B cell (primary cell): Measurements from ENCODE around the gene PRSS3. TPM values are rescaled to one million over a fixed set of nuclear protein-coding genes. Genes with fewer than 3 reads are reported as not detected.
"Not testable (repeated sequence)": the region's sequence is repeated elsewhere in the genome, so short reads cannot be mapped to it uniquely, and the experiment has no call there.

ENCODE experiments used
- ATAC-seq: fragments of 200-7000 bp; cut with Tn5 transposase; one replicate; pipeline ENCODE4 v1.10.0; 2021; ENCODE audit warnings: low read depth, mild to moderate bottlenecking, moderate number of reproducible peaks, moderate library complexity
- CTCF ChIA-PET: fragments of 350-600 bp; sonication (Branson Sonifier 250); formaldehyde crosslinking; loops from one replicate; lab custom pipeline; 2021; ENCODE audit warnings: antibody characterized with exemption, inconsistent platforms; lab: Charles Lee
- POLR2A ChIA-PET: fragments of 350-600 bp; sonication (Branson Sonifier 250); formaldehyde crosslinking; loops from one replicate; lab custom pipeline; 2021; ENCODE audit warnings: antibody characterized with exemption; lab: Charles Lee
- DNase-seq: peaks from one replicate; pipeline ENCODE4 v3.0.0; 2013
- H2AFZ ChIP-seq: 2 replicates; pipeline ENCODE4 v1.6.1; 2012; ENCODE audit warnings: mild to moderate bottlenecking, low read depth, low read length; ENCODE audit not compliant: insufficient read depth, poor library complexity, severe bottlenecking
- H3K27ac ChIP-seq, 2 donors: 1 replicate in 1 of 2; 2 replicates in 1 of 2; pipeline ENCODE4 v1.5.1; 2012 to 2013; ENCODE audit warnings: low read length in 2 of 2, mild to moderate bottlenecking in 2 of 2, moderate library complexity in 1 of 2
- H3K27me3 ChIP-seq, 4 experiments: fragments of 200-600 bp in 1 of 4; sonication (generic) in 1 of 4; replicated peaks in 1 of 4; 1 replicate in 2 of 4; 2 replicates in 2 of 4; pipeline versions ENCODE4 v1.6.1 to v1.7.0; 2013 to 2016; ENCODE audit warnings: low read length in 3 of 4, mild to moderate bottlenecking in 2 of 4, mixed read lengths in 1 of 4, moderate library complexity in 1 of 4; ENCODE audit not compliant: insufficient read depth in 4 of 4, control insufficient read depth in 3 of 4; ENCODE audit errors: control extremely low read depth in 1 of 4
- H3K36me3 ChIP-seq, 2 experiments: replicated peaks in 1 of 2; 1 replicate in 1 of 2; 2 replicates in 1 of 2; pipeline versions ENCODE4 v1.6.1 to v1.7.1; 2013; ENCODE audit warnings: low read length in 1 of 2; ENCODE audit not compliant: insufficient read depth in 2 of 2, control insufficient read depth in 1 of 2; ENCODE audit errors: control extremely low read depth in 1 of 2, extremely low read depth in 1 of 2
- H3K4me1 ChIP-seq, 2 donors: fragments of 200-600 bp in 1 of 2; sonication (generic) in 1 of 2; 1 replicate in 1 of 2; 2 replicates in 1 of 2; pipeline versions ENCODE4 v1.5.1 to v1.6.1; 2013 to 2017; ENCODE audit warnings: low read length in 2 of 2; ENCODE audit not compliant: control insufficient read depth in 2 of 2, insufficient read depth in 2 of 2
- H3K4me2 ChIP-seq: replicated peaks from 2 replicates; pipeline ENCODE3; 2012; ENCODE audit warnings: mild to moderate bottlenecking, low read depth, low read length; ENCODE audit not compliant: poor library complexity, severe bottlenecking
- H3K4me3 ChIP-seq, 5 experiments: fragments of 200-600 bp in 1 of 5; sonication (generic) in 1 of 5; 1 replicate in 3 of 5; 2 replicates in 2 of 5; pipeline versions ENCODE4 v1.5.1 to v1.7.0; 2011 to 2016; ENCODE audit warnings: low read length in 4 of 5, mild to moderate bottlenecking in 4 of 5, low read depth in 2 of 5, control low read depth in 1 of 5, moderate library complexity in 1 of 5; ENCODE audit not compliant: insufficient read depth in 1 of 5; ENCODE audit errors: control extremely low read depth in 1 of 5, extremely low read depth in 1 of 5
- H3K79me2 ChIP-seq: fragments of 200-600 bp; sonication (generic); one replicate; pipeline ENCODE4 v1.6.0; 2016; ENCODE audit warnings: low read length; ENCODE audit not compliant: control insufficient read depth, insufficient read depth
- H3K9ac ChIP-seq: fragments of 200-600 bp; sonication (generic); 2 replicates; pipeline ENCODE4 v1.6.1; 2017; ENCODE audit warnings: mild to moderate bottlenecking, low read length, moderate library complexity
- H3K9me3 ChIP-seq, 3 donors: one replicate each; pipeline versions ENCODE4 v1.6.1 to v1.7.1; 2013; ENCODE audit warnings: low read length in 2 of 3; ENCODE audit not compliant: control insufficient read depth in 2 of 3, insufficient read depth in 1 of 3; ENCODE audit errors: control extremely low read depth in 1 of 3
- H4K20me1 ChIP-seq: 2 replicates; pipeline ENCODE4 v1.6.0; 2012; ENCODE audit warnings: mild to moderate bottlenecking, low read length; ENCODE audit not compliant: insufficient read depth, control insufficient read depth, poor library complexity, severe bottlenecking
- H3K27ac Mint-ChIP-seq: one replicate; pipeline ENCODE4 v1.8.0; 2021; ENCODE audit warnings: mixed read lengths
- H3K27me3 Mint-ChIP-seq: one replicate; pipeline ENCODE4 v1.8.0; 2021; ENCODE audit warnings: mixed read lengths
- H3K4me1 Mint-ChIP-seq: one replicate; pipeline ENCODE4 v1.8.0; 2021; ENCODE audit warnings: mixed read lengths
- H3K4me3 Mint-ChIP-seq: one replicate; pipeline ENCODE4 v1.8.0; 2021; ENCODE audit warnings: mixed read lengths
- H3K9me3 Mint-ChIP-seq: one replicate; pipeline ENCODE4 v1.8.0; 2022; ENCODE audit warnings: mixed read lengths; ENCODE audit not compliant: insufficient read depth
- CTCF ChIP-seq: fragments of 200-600 bp; IDR thresholded peaks from one replicate; pipeline ENCODE4 v1.8.0; 2022; ENCODE audit warnings: antibody characterized with exemption, mild to moderate bottlenecking
- EZH2 ChIP-seq: IDR thresholded peaks from 2 replicates; pipeline ENCODE4 v1.6.1; 2012; ENCODE audit warnings: borderline replicate concordance, low read depth, mild to moderate bottlenecking, moderate library complexity, low read length; ENCODE audit not compliant: insufficient read depth, poor library complexity, severe bottlenecking
- WGBS: methylation state at CpG from one replicate; pipeline ENCODE4 v1.1.5; 2013; ENCODE audit warnings: missing lambda C conversion rate; ENCODE audit not compliant: insufficient coverage; 5-methylcytosine and 5-hydroxymethylcytosine counted together
- intact Hi-C: fragments of 100-400 bp; cut with micrococcal nuclease; formaldehyde crosslinking; loops from one replicate; pipeline ENCODE4 v1.10.0; 2022
- polyA plus RNA-seq: library from polyadenylated mRNA; depleted of rRNA; stranded (reverse); fragments of >200 nt; gene quantifications from 2 replicates; pipeline ENCODE4 v1.2.3, GENCODE V29; 2012
- total RNA-seq, 2 donors: library from RNA; stranded (reverse); fragments of 120-200 nt in 1 of 2; gene quantifications; 1 replicate in 1 of 2; 2 replicates in 1 of 2; pipeline versions ENCODE4 v1.2.3 to v1.2.4, GENCODE V29; 2013 to 2022

PRSS3 gene
- total and polyA plus RNA-seq, 2 donors (not counting 1 experiment from before 2014, with no cell fraction given): not detected

GRCh38 chr9:33748633-33749304 lies 46.6 kb upstream of the PRSS3 start:
- Histone ChIP-seq H2AFZ (no peak overlapping the region), H3K27ac (no peak overlapping the region), H4K20me1 (no peaks in the 10 kb centered on the region), H3K4me3 (peak overlapping the region in 1 of 5 experiments; percentile 32), H3K4me1 (peaks cover 3 to 19% of the 10 kb centered on the region in 2 donors), H3K27me3 (peaks cover 0 to 38% (median 23%) of the 10 kb centered on the region in 4 experiments), H3K9ac (no peak overlapping the region), H3K36me3 (no peaks in the 10 kb centered on the region), H3K4me2 (peak overlapping the region; percentile 43), H3K9me3 (peaks cover 0 to 16% (median 0%) of the 10 kb centered on the region in 3 donors), H3K79me2 (no peaks in the 10 kb centered on the region)
- Mint-ChIP-seq H3K9me3 (peaks cover 4% of the 10 kb centered on the region), H3K27me3 (peaks cover 69% of the 10 kb centered on the region), H3K4me3 (peak overlapping the region; percentile 37), H3K27ac (no peak overlapping the region), H3K4me1 (peaks cover 13% of the 10 kb centered on the region)
- DNase-seq: peak; percentile 7
- POLR2A ChIA-PET: no interaction called here
- CTCF ChIA-PET: interaction anchor here (1.1 kb wide), 1 partner anchor 125 kb away, joined by 3 read pairs; no protein-coding TSS in a partner anchor
- intact Hi-C loops: no loop called here
- TF ChIP-seq CTCF (no peak), EZH2 (no peak)
- no peak for ATAC-seq
- 21% methylated on average over 22 of the region's 22 CpGs for WGBS

DNA sequence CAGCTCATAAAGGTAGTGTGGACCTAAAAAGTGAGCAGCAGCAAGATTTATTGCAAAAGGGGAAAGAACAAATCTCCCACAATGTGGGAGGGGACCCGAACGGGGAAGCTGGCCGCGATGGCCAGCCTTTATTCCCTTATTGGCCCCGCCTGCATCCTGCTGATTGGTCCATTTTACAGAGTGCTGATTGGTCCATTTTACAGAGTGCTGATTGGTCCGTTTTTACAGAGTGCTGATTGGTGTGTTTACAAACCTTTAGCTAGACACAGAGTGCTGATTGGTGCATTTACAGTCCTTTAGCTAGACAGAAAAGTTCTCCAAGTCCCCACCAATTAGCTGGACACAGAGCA lies 46.1 kb upstream of the PRSS3 start:
- H3K4me1 ChIP-seq: peaks cover 3 to 19% of the 10 kb centered on the region in 2 donors
- peaks cover 0 to 16% (median 0%) of the 10 kb centered on the region in 3 donors for H3K9me3 ChIP-seq
- H3K4me3 Mint-ChIP-seq: peak overlapping the region; percentile 37
- DNase-seq, H3K36me3 ChIP-seq, H3K79me2 ChIP-seq, H3K9ac ChIP-seq, H4K20me1 ChIP-seq, POLR2A ChIA-PET, ATAC-seq, H2AFZ ChIP-seq, H3K27ac ChIP-seq, H3K9me3 Mint-ChIP-seq, H3K27ac Mint-ChIP-seq, intact Hi-C loops: not testable (repeated sequence)
- CTCF ChIA-PET: interaction anchor here (1.1 kb wide), 1 partner anchor 125 kb away, joined by 3 read pairs; no protein-coding TSS in a partner anchor
- peak overlapping the region; percentile 43 for H3K4me2 ChIP-seq
- H3K4me3 ChIP-seq: peak overlapping the region in 1 of 5 experiments; percentile 32
- WGBS: 15% methylated on average over 5 of the region's 6 CpGs
- peaks cover 0 to 39% (median 23%) of the 10 kb centered on the region in 4 experiments for H3K27me3 ChIP-seq
- H3K27me3 Mint-ChIP-seq: peaks cover 67% of the 10 kb centered on the region
- H3K4me1 Mint-ChIP-seq: peaks cover 13% of the 10 kb centered on the region
